HG03432 (cell line): ENCODE data around the gene ZSCAN10.

ENCODE experiments used
- ATAC-seq: cut with Tn5 transposase; IDR thresholded peaks from one replicate; pipeline ENCODE4 v1.9.1; 2021; ENCODE audit warnings: mild to moderate bottlenecking, moderate library complexity; ENCODE audit not compliant: unreplicated experiment

The ZSCAN10 gene

DNA sequence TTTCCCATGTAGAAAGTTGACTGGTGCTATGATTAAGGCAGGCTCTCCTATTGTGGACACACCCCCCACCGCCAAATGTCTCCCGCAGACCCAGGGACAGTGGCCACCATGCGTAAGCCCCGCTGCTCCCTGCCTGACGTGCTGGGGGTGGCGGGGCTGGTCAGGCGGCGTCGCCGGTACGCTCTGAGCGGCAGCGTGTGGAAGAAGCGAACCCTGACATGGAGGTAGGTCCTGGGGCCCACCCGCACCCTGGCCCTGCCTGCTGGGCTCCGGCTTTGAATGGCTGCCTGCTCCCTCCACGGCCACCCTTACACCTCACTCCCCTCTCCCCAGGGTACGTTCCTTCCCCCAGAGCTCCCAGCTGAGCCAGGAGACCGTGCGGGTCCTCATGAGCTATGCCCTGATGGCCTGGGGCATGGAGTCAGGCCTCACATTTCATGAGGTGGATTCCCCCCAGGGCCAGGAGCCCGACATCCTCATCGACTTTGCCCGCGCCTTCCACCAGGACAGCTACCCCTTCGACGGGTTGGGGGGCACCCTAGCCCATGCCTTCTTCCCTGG, 49.1 kb downstream of the ZSCAN10 start:
- ATAC-seq: no peak

DNA sequence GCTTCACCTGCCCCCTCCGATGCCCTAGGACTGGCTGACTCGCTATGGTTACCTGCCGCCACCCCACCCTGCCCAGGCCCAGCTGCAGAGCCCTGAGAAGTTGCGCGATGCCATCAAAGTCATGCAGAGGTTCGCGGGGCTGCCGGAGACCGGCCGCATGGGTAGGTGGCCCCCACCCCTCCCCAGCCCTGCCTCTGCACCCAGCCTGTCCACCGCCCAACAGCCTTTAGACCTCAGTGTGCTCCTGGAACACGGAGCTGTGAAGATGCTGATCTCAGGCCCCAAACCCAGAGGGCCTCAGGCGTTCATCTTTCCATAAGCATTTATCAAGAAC, 51.7 kb downstream of the ZSCAN10 start:
- no peak for ATAC-seq

DNA sequence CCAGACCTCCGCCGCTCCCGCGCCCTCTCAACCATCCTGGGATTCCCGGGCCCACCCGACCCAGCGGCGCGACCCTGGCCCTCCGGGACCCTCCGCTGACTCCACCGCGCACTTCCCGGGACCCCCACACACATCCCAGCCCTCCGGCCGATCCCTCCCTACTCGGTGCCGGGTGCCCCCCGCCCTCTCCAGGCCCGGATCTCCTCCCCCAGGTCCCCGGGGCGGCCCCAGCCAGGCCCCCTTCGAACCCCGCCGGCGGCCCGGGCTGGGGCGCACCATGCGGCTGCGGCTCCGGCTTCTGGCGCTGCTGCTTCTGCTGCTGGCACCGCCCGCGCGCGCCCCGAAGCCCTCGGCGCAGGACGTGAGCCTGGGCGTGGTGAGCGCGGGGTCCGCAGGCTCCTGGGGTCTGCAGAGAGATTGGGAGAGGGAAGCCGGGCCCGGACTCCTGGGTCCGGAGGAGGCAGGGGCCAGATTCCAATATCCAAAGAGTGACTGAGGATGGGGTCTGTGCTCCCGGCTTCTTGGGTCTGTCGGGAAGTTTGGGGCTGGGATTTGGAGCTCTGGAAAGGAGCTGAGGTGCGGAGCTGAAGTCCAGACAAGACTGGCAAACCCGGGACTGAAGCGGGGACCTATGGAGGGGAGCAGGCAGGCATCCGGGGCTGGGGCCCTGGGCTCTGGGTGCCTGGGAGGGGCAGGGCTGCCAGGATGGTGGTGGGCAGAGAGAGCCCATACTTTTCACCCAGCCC, 52.3 kb downstream of the ZSCAN10 start:
- no peak for ATAC-seq

DNA sequence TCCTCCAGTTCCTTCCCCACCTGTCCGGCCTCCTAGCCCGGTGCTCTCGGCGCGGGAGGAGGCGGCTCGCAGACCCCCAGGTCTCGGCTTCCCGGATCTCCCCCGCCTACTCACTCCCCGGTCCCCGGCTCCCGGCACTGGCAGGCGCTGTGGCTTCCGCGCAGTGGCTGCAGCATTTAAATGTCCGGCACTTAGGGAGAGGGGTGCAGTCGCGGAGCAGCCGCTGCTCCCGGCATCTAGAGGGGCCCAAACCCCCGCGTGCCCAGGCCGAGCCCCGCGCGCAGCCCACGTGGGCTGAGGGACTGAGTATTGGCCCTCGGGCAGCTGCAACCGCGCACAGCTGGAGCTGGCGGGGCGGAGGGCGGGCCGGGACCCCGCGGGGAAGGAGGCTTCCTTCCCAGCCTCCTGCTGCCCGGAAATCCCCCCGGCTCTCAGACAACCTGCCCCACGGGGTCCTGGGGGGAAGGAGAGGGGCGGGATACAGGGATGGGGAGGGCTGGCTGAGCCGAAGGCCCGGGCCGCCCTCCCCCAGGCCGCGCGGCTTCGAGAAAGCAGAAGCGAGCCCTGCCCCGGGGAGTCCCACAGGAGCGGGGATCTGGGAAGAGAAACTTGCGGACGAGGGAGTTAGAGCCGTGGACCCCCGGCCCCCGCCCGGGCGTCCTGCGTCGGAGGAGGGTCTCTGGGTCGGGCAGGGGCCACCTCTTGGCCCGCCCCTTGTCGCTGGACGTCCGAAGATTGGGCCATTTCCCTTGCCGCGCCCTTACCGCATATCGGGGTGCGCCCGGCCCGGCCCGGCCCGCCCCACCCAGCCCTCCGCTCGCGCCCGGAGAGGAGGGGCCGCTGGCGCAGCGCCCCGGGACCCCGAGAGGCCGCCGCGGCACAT, 53.1 kb downstream of the ZSCAN10 start, which contains the start of gene MMP25:
Gene MMP25, plus strand, starts transcription at position 804 of the 883 bp plus-strand sequence. CDS start 357 bp downstream, outside the sequence.
- no peak for ATAC-seq

DNA sequence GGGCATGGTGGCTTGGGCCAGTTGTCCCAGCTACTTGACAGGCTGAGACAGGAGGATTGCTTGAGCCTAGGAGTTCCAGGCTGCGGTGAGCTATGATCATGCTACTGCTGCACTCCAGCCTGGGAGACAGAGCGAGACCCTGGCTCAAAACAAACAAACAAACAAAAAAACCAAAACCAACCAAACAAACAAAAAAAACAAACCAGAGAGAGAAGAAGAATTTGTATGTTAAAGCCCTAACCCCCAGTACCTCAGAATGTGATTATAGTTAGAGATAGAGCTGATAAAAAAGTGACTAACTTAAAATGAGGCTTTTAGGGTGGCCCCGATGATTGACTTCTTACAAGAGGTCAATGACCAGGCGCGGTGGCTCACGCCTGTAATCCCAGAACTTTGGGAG, 54.4 kb downstream of the ZSCAN10 start:
- ATAC-seq: no peak

DNA sequence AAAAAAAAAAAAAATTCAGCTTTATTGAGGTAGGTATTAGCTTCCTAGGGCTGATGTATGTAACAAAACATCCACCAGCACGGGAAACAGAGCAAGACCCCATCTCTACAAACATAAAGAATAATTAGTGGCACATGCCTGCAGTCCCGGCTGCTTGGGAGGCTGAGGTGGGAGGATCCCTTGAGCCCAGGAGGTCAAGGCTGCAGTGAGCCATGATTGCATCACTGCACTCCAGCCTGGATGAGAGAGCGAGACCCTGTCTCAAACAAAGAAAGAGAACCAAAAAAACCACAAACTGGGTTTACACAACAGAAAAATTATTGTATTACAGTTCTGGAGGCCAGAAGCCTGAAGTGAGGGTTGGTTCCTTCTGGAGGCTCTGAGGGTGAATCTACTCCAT, 56.7 kb downstream of the ZSCAN10 start:
- ATAC-seq: no peak

DNA sequence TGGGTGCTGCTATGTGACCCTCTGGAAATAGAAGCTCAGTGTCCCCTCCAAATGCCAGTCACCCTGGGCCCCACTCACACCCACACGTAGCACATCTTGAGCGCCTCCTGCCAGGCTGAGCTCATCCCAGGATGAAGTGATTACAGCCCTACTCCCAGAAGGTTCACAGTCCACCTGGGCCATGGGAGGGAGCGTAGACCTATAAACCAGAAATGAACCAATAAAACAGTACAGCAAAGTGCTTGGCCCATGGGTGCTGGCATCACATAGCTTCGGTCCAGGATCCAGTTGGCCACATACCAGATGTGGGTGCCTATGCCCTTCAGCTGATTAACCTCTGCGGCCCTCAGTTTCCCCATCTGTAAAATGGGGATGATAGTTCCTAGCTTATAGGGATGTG, 60.2 kb downstream of the ZSCAN10 start:
- no peak for ATAC-seq
